Large intestine (tissue), 3 donors: ENCODE results near the gene CACNB2. TPM values are rescaled to one million over a fixed set of nuclear protein-coding genes. Genes with fewer than 3 reads are reported as not detected.

ENCODE experiments used
- DNase-seq, 2 donors: peaks; one replicate each; pipeline versions ENCODE4 v3.0.0 to v3.0.0-alpha.2; 2013
- H3K27ac ChIP-seq: one replicate; pipeline ENCODE4 v1.5.1; 2013; ENCODE audit warnings: low read length
- H3K27me3 ChIP-seq: 2 replicates; pipeline ENCODE4 v1.6.1; 2013; ENCODE audit warnings: low read length; ENCODE audit not compliant: control insufficient read depth, insufficient read depth
- H3K36me3 ChIP-seq: 2 replicates; pipeline ENCODE4 v1.6.1; 2013; ENCODE audit warnings: low read length; ENCODE audit not compliant: control insufficient read depth, insufficient read depth
- H3K4me1 ChIP-seq: one replicate; pipeline ENCODE4 v1.6.1; 2013; ENCODE audit warnings: low read length; ENCODE audit not compliant: control insufficient read depth, insufficient read depth
- H3K4me3 ChIP-seq: one replicate; pipeline ENCODE4 v1.5.1; 2013; ENCODE audit warnings: low read length
- H3K9me3 ChIP-seq: one replicate; pipeline ENCODE4 v1.6.1; 2013; ENCODE audit warnings: mild to moderate bottlenecking, low read depth, low read length, moderate library complexity; ENCODE audit not compliant: control insufficient read depth
- WGBS: methylation state at CpG from one replicate; pipeline ENCODE4 v1.1.5; 2013; ENCODE audit warnings: low lambda C conversion rate; ENCODE audit not compliant: insufficient coverage; 5-methylcytosine and 5-hydroxymethylcytosine counted together
- polyA plus RNA-seq: library from polyadenylated mRNA; unstranded; fragments of 120-200 nt; gene quantifications from one replicate; pipeline ENCODE4 v1.2.1, GENCODE V29; 2013

The CACNB2 gene
- polyA plus RNA-seq, 1 donor, result 8.2 TPM

GRCh38 chr10:18381679-18382078, 241.5 kb downstream of the CACNB2 start:
- Histone ChIP-seq H3K27me3 (no peaks in the 10 kb centered on the region), H3K9me3 (no peaks in the 10 kb centered on the region), H3K36me3 (no peaks in the 10 kb centered on the region), H3K4me3 (no peak overlapping the region), H3K4me1 (no peaks in the 10 kb centered on the region), H3K27ac (no peak overlapping the region)
- DNase-seq, result no peak
- 100% methylated on average over 2 of the region's 5 CpGs for WGBS

GRCh38 chr10:18397906-18398305, 257.7 kb downstream of the CACNB2 start:
- 61% methylated on average over 2 of the region's 5 CpGs for WGBS
- Histone ChIP-seq H3K9me3 (no peaks in the 10 kb centered on the region), H3K4me1 (no peaks in the 10 kb centered on the region), H3K36me3 (no peaks in the 10 kb centered on the region), H3K27ac (no peak overlapping the region), H3K4me3 (no peak overlapping the region), H3K27me3 (no peaks in the 10 kb centered on the region)
- no peak for DNase-seq

- H3K4me1 ChIP-seq, result no peaks in the 10 kb centered on the region
- no peaks in the 10 kb centered on the region for H3K36me3 ChIP-seq
- WGBS, result 100% methylated on average over 1 of the region's 3 CpGs
- DNase-seq, result no peak
- no peaks in the 10 kb centered on the region for H3K9me3 ChIP-seq
- H3K27me3 ChIP-seq, result no peaks in the 10 kb centered on the region
- H3K4me3 ChIP-seq, result no peak overlapping the region
- H3K27ac ChIP-seq, result no peak overlapping the region
Measured at GRCh38 chr10:18399158-18399557, 258.9 kb downstream of the CACNB2 start.

GRCh38 chr10:18400201-18400905, 260.1 kb downstream of the CACNB2 start:
- Histone ChIP-seq H3K36me3 (no peaks in the 10 kb centered on the region), H3K27ac (peak overlapping the region; percentile 69), H3K27me3 (no peaks in the 10 kb centered on the region), H3K4me1 (no peaks in the 10 kb centered on the region), H3K4me3 (peak overlapping the region; percentile 58), H3K9me3 (no peaks in the 10 kb centered on the region)
- WGBS, result 7% methylated on average over 3 of the region's 17 CpGs
- DNase-seq, result peak; percentile 63 to 81

GRCh38 chr10:18400906-18401245, 260.7 kb downstream of the CACNB2 start:
- Histone ChIP-seq H3K27me3 (no peaks in the 10 kb centered on the region), H3K4me1 (no peaks in the 10 kb centered on the region), H3K4me3 (peak overlapping the region; percentile 58), H3K36me3 (no peaks in the 10 kb centered on the region), H3K9me3 (no peaks in the 10 kb centered on the region), H3K27ac (peak overlapping the region; percentile 69)
- peak in 1 of 2 donors; percentile 62 for DNase-seq
- WGBS, result 50% methylated on average over 1 of the region's 11 CpGs

- DNase-seq, result no peak
- Histone ChIP-seq H3K36me3 (no peaks in the 10 kb centered on the region), H3K9me3 (no peaks in the 10 kb centered on the region), H3K27ac (peak overlapping the region; percentile 69), H3K4me3 (peak overlapping the region; percentile 58), H3K27me3 (no peaks in the 10 kb centered on the region), H3K4me1 (no peaks in the 10 kb centered on the region)
- WGBS, result no CpG with 5 or more reads among the region's 12 CpGs
Measured at GRCh38 chr10:18401416-18402195, 261.4 kb downstream of the CACNB2 start.

- WGBS, result 92% methylated on average over 2 of the region's 3 CpGs
- no peaks in the 10 kb centered on the region for H3K4me1 ChIP-seq
- no peaks in the 10 kb centered on the region for H3K27me3 ChIP-seq
- H3K9me3 ChIP-seq, result no peaks in the 10 kb centered on the region
- H3K27ac ChIP-seq, result no peak overlapping the region
- no peak for DNase-seq
- H3K36me3 ChIP-seq, result no peaks in the 10 kb centered on the region
- H3K4me3 ChIP-seq, result no peak overlapping the region
Measured at GRCh38 chr10:18402853-18403252, 262.6 kb downstream of the CACNB2 start.

- H3K27me3 ChIP-seq, result no peaks in the 10 kb centered on the region
- H3K36me3 ChIP-seq, result no peaks in the 10 kb centered on the region
- 90% methylated on average over 2 of the region's 5 CpGs for WGBS
- no peak overlapping the region for H3K27ac ChIP-seq
- H3K4me1 ChIP-seq, result no peaks in the 10 kb centered on the region
- no peaks in the 10 kb centered on the region for H3K9me3 ChIP-seq
- no peak for DNase-seq
- no peak overlapping the region for H3K4me3 ChIP-seq
Measured at GRCh38 chr10:18404530-18404929, 264.3 kb downstream of the CACNB2 start.

- no peaks in the 10 kb centered on the region for H3K27me3 ChIP-seq
Measured at GRCh38 chr10:18406136-18406535, 265.9 kb downstream of the CACNB2 start.

GRCh38 chr10:18409599-18410397, 269.6 kb downstream of the CACNB2 start:
- Histone ChIP-seq H3K27ac (no peak overlapping the region), H3K27me3 (no peaks in the 10 kb centered on the region), H3K9me3 (no peaks in the 10 kb centered on the region), H3K36me3 (no peaks in the 10 kb centered on the region), H3K4me3 (no peak overlapping the region), H3K4me1 (peaks cover 3% of the 10 kb centered on the region)
- WGBS, result 80% methylated on average over 1 of the region's 4 CpGs
- DNase-seq, result peak in 1 of 2 donors; percentile 29

More at GRCh38 chr10:18406136-18406535, 265.9 kb downstream of the CACNB2 start:
- WGBS, result no CpG with 5 or more reads among the region's 4 CpGs
- Histone ChIP-seq H3K27ac (no peak overlapping the region), H3K4me3 (no peak overlapping the region), H3K36me3 (no peaks in the 10 kb centered on the region), H3K4me1 (peaks cover 3% of the 10 kb centered on the region), H3K9me3 (no peaks in the 10 kb centered on the region)
- DNase-seq, result no peak
